ENCODE data around the gene TNS2. TPM values are rescaled to one million over a fixed set of nuclear protein-coding genes. Genes with fewer than 3 reads are reported as not detected.
A peak's percentile ranks its signal among the peaks of the same experiment; 100 is the strongest.

TNS2 gene
- total and polyA plus RNA-seq, 3 experiments from 2014 or later = 0.35 to 5.6 (median 2.1) TPM

DNA sequence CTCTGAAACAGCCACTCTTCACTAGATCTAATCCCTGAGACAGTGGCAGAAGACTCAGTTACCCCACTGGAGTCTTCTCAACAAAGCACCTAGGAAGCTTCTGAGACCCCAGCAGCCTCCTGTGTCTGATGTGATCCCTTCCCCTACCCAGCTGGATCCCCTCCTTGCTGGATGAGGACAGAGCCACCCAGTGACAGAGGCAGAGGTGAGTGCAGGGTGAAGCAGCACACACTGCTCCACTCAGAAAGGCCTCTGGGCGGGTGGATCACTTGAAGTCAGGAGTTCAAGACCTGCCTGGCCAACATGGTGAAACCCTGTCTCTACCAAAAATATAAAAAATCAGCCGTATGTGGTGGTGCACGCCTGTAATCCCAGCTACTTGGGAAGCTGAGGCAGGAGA lies 26.6 kb downstream of the TNS2 start:
- Histone ChIP-seq H3K4me1 (ENCODE audit: insufficient read depth, low read length) (peaks cover 21% of the 10 kb centered on the region), H3K9me3 (ENCODE audit: low read length) (no peaks in the 10 kb centered on the region), H3K36me3 (ENCODE audit: insufficient read depth, low read length) (peaks cover 27% of the 10 kb centered on the region), H3K27me3 (ENCODE audit: insufficient read depth, low read length, poor library complexity, severe bottlenecking) (no peaks in the 10 kb centered on the region), H3K4me3 (ENCODE audit: low read length) (no peak overlapping the region), H3K27ac (ENCODE audit: low read depth, low read length) (no peak overlapping the region)
- H3K36me3 Mint-ChIP-seq = peaks cover 6 to 70% (median 11%) of the 10 kb centered on the region in 3 donors
- peaks cover 49 to 78% (median 68%) of the 10 kb centered on the region in 3 donors for H3K4me1 Mint-ChIP-seq
- ChIA-PET POLR2A (no interaction called here), CTCF (interaction anchor here (0.9 to 6.2 kb wide), 3 partner anchors 11 to 26 kb away, joined by 3 to 55 read pairs (median 9); partner anchors contain the start of gene SOAT2)
- DNase-seq = no peak
- peak overlapping the region in 3 of 7 donors; percentile 8 to 94 (median 65) for H3K4me3 Mint-ChIP-seq
- peaks cover 0 to 1% of the 10 kb centered on the region in 2 donors for H3K27me3 Mint-ChIP-seq
- H3K27ac Mint-ChIP-seq = peak overlapping the region in 2 of 8 donors; percentile 8 to 19
- no peaks in the 10 kb centered on the region for H3K9me3 Mint-ChIP-seq

DNA sequence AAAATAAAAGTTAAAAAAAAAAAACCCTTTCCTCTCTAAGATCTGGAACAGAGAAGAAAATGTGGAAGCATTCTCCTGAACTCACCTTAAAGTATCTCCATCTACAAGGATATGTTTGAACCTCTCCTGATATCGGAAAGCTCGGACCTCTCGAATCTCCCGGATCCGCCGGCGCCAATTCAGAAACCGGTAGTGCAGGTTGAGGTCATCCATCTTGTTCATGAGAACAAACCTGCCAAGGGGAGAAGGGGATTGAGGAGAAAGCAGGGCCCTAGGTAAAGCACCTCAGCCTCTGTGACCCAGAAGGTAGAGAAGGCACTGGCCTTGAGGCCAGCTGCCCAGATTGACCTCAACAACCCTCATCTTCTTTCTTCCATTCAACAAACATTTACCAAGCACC lies 27.2 kb downstream of the TNS2 start:
- Histone ChIP-seq H3K4me3 (ENCODE audit: low read length) (no peak overlapping the region), H3K4me1 (ENCODE audit: insufficient read depth, low read length) (peaks cover 21% of the 10 kb centered on the region), H3K9me3 (ENCODE audit: low read length) (no peaks in the 10 kb centered on the region), H3K36me3 (ENCODE audit: insufficient read depth, low read length) (peaks cover 25% of the 10 kb centered on the region), H3K27me3 (ENCODE audit: insufficient read depth, low read length, poor library complexity, severe bottlenecking) (no peaks in the 10 kb centered on the region), H3K27ac (ENCODE audit: low read depth, low read length) (no peak overlapping the region)
- ChIA-PET POLR2A (interaction anchor here (0.5 kb wide), 1 partner anchor 35 kb away, joined by 3 read pairs; no protein-coding TSS in a partner anchor), CTCF (interaction anchor here (1.1 to 6.2 kb wide), 4 partner anchors 12 to 23 kb away, joined by 3 to 55 read pairs (median 6); partner anchors contain the start of gene IGFBP6)
- H3K4me3 Mint-ChIP-seq = peak overlapping the region; percentile 85 to 95 (median 91)
- H3K27me3 Mint-ChIP-seq = peaks cover 0 to 1% of the 10 kb centered on the region in 2 donors
- DNase-seq = peak in 1 of 5 donors; percentile 26
- no peaks in the 10 kb centered on the region for H3K9me3 Mint-ChIP-seq
- peaks cover 47 to 74% (median 65%) of the 10 kb centered on the region in 3 donors for H3K4me1 Mint-ChIP-seq
- H3K36me3 Mint-ChIP-seq = peaks cover 6 to 65% (median 9%) of the 10 kb centered on the region in 3 donors
- peak overlapping the region in 6 of 8 donors; percentile 8 to 89 (median 40) for H3K27ac Mint-ChIP-seq

DNA sequence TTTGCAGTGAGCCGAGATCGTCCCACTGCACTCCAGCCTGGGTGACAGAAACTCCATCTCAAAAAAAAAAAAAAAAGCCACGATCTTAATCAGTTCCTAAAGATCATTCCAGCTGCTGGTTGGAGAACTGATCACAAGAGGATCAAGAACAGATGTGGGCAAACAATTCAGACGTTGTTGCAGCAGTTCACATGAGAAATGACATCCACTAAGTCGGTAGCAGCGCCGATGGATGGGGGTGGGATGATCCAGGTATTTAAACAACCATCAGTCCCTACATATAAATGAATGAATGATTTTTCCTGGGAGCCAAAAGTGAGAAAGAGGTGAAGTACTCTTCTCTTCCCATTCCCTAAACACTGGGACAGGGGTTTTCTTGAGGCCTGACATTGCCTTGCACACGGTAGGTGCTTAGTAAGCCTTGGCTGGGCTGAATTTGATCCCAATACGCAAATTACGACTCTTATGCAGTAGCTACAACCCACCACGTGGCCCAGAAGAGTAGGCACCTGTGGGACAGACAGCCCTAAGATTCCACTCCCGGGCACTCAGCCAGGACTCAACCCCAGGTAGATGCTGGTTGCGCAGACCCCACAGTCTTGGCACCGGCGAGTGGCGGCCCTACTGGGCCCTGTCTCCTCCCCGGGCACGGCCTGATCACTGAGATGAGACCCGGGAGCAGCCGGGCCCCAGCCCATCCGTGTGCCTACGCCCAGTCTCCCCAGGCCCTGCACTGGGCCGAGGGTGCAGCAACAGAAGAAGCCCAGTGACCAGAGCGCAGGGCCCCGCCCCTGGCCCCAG lies 28.8 kb downstream of the TNS2 start:
- H3K9me3 Mint-ChIP-seq = no peaks in the 10 kb centered on the region

DNA sequence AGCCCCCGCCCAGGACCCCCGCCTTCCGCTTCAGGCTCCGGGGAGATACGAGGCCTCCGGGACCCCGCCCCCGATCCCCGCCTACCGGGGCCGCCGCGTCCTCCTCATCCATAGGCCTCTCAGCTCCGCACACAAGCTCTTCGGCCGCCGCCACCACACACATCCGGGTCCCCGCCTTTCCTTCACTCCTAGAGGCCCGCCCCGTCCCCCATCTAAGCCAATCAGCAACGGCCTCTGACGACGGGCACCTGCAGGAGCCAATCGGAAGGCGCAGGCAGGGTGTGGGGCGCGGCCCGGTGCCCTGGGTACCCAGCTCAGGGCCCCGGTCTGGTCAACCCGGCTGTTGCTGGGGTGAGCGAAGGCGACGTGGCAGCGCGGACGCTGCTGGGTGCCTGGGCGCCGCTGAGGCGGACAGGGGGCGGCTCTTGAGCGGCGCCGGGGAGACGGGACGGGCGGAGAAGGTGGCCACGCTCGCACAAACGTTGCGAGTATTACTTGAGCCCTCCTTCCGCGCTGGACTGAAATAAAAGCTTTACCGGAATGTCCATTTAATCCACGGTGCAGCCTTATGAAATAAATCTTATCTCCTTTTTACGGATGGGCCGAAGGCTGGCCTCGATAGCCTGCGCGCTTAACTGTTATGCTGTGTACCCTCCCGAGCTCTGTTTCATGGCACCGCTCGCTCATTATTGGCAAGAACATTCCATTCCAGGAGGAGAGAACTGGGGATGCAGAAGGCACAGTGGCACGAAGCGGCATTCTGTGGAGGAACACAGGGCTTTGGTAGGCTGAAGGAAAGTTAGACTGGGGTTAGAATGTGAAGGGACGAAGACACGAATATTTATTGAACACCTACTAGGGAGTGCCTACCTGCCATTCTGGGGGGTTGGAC lies 29.6 kb downstream of the TNS2 start, which contains the start of gene SPRYD3:
Gene SPRYD3, minus strand, starts transcription at position 165 of the 892 bp plus-strand sequence. Its CDS starts 57 bp downstream, at position 108.
- Histone ChIP-seq H3K27me3 (ENCODE audit: insufficient read depth, low read length, poor library complexity, severe bottlenecking) (no peaks in the 10 kb centered on the region), H3K4me1 (ENCODE audit: insufficient read depth, low read length) (peaks cover 21% of the 10 kb centered on the region), H3K27ac (ENCODE audit: low read depth, low read length) (peak within 1 kb of the TSS; percentile 84), H3K36me3 (ENCODE audit: insufficient read depth, low read length) (peaks cover 17% of the 10 kb centered on the region), H3K4me3 (ENCODE audit: low read length) (peak within 1 kb of the TSS; percentile 87), H3K9me3 (ENCODE audit: low read length) (no peaks in the 10 kb centered on the region)
- Mint-ChIP-seq H3K9me3 (no peaks in the 10 kb centered on the region), H3K4me1 (peaks cover 38 to 61% (median 50%) of the 10 kb centered on the region in 3 donors), H3K4me3 (peak within 1 kb of the TSS; percentile 85 to 95 (median 91)), H3K36me3 (peaks cover 0 to 43% (median 0%) of the 10 kb centered on the region in 3 donors), H3K27me3 (peaks cover 0 to 1% of the 10 kb centered on the region in 2 donors), H3K27ac (peak within 1 kb of the TSS; percentile 83 to 98 (median 93))
- CTCF ChIA-PET = interaction anchor here (0.7 to 6.2 kb wide), 9 partner anchors 14 to 242 kb away, joined by 3 to 55 read pairs (median 8); partner anchors contain the start of genes AAAS, IGFBP6 and SOAT2
- POLR2A ChIA-PET = interaction anchor here (0.6 to 2.2 kb wide), 15 partner anchors 12 to 422 kb away, joined by 3 to 18 read pairs (median 6); partner anchors contain the start of genes AAAS, CSAD, EIF4B and IGFBP6
- peak; percentile 95 to 98 (median 96) for DNase-seq

More for the DNA sequence above, 28.8 kb downstream of the TNS2 start:
- CTCF ChIA-PET = interaction anchor here (0.7 to 6.2 kb wide), 9 partner anchors 13 to 243 kb away, joined by 3 to 55 read pairs (median 8); partner anchors contain the start of genes AAAS, IGFBP6 and SOAT2
- Mint-ChIP-seq H3K4me3 (peak overlapping the region; percentile 85 to 95 (median 91)), H3K27me3 (peaks cover 0 to 1% of the 10 kb centered on the region in 2 donors), H3K4me1 (peaks cover 45 to 67% (median 57%) of the 10 kb centered on the region in 3 donors), H3K27ac (peak overlapping the region; percentile 83 to 98 (median 93)), H3K36me3 (peaks cover 6 to 51% (median 6%) of the 10 kb centered on the region in 3 donors)
- POLR2A ChIA-PET = interaction anchor here (0.6 to 2.2 kb wide), 13 partner anchors 13 to 422 kb away, joined by 3 to 18 read pairs (median 6); partner anchors contain the start of genes AAAS, CSAD, EIF4B and IGFBP6
- Histone ChIP-seq H3K36me3 (ENCODE audit: insufficient read depth, low read length) (peaks cover 23% of the 10 kb centered on the region), H3K27ac (ENCODE audit: low read depth, low read length) (peak overlapping the region; percentile 84), H3K27me3 (ENCODE audit: insufficient read depth, low read length, poor library complexity, severe bottlenecking) (no peaks in the 10 kb centered on the region), H3K9me3 (ENCODE audit: low read length) (no peaks in the 10 kb centered on the region), H3K4me1 (ENCODE audit: insufficient read depth, low read length) (peaks cover 21% of the 10 kb centered on the region), H3K4me3 (ENCODE audit: low read length) (peak overlapping the region; percentile 87)
- DNase-seq = peak in 2 of 5 donors; percentile 20 to 73

DNA sequence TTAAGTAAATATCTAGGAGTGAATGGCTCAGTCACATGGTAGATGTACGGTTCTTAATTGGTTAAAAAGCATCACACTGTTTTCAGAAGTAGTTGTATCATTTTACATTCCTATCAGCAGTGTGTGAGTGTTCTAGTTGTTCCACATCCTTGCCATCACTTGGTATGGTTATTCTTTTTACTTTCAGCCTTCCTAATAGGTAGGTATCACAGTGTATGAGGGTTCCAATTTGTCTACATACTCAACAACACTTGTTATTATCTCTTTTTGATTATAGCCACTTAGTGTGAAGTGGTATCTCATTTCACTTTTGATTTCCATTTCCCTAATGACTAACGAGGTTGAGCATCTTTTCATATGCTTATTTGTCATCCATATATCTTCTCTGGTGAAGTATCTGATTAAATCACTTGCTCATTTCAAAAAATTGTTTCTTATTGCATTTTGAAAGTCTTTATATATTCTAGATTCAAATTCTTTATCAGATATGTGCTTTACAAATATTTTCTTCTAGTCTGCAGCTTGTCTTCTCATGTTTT lies 32.8 kb downstream of the TNS2 start:
- Mint-ChIP-seq H3K9me3 (no peaks in the 10 kb centered on the region), H3K27ac (no peak overlapping the region), H3K4me1 (peaks cover 18 to 28% (median 23%) of the 10 kb centered on the region in 3 donors), H3K27me3 (peaks cover 1 to 6% of the 10 kb centered on the region in 2 donors), H3K36me3 (peaks cover 0 to 10% (median 0%) of the 10 kb centered on the region in 3 donors), H3K4me3 (peak overlapping the region in 1 of 7 donors; percentile 0)
- Histone ChIP-seq H3K36me3 (ENCODE audit: insufficient read depth, low read length) (no peaks in the 10 kb centered on the region), H3K9me3 (ENCODE audit: low read length) (no peaks in the 10 kb centered on the region), H3K27ac (ENCODE audit: low read depth, low read length) (no peak overlapping the region), H3K4me3 (ENCODE audit: low read length) (no peak overlapping the region), H3K4me1 (ENCODE audit: insufficient read depth, low read length) (peaks cover 16% of the 10 kb centered on the region), H3K27me3 (ENCODE audit: insufficient read depth, low read length, poor library complexity, severe bottlenecking) (no peaks in the 10 kb centered on the region)
- ChIA-PET POLR2A (no interaction called here), CTCF (interaction anchor here (4.2 to 6.2 kb wide), 2 partner anchors 16 to 17 kb away, joined by 24 to 55 read pairs; partner anchors contain the start of gene IGFBP6)
- no peak for DNase-seq

DNA sequence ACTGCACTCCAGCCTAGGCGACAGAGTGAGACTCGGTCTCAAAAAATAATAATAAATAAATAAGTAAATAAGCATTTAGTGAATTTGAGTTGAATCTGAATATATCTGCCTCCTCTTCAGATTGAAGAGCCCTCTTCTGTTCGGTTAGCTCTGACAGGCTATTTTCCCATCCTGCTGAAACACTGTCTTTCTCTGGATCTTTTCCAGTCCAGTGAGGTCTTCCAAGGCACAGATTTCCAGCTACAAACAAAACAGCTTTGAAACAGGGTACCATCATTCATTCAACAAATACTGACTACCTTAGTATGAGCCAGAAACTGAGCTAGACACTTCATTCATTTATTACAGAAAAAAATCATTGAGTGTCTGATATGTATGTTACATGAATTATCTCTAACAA lies 36.5 kb downstream of the TNS2 start:
- ChIA-PET POLR2A (no interaction called here), CTCF (interaction anchor here (3.4 to 4.2 kb wide), 2 partner anchors 12 to 20 kb away, joined by 15 to 24 read pairs; partner anchors contain the start of gene IGFBP6)
- Mint-ChIP-seq H3K27ac (no peak overlapping the region), H3K4me1 (no peaks in the 10 kb centered on the region), H3K27me3 (peaks cover 0 to 6% of the 10 kb centered on the region in 2 donors), H3K36me3 (no peaks in the 10 kb centered on the region), H3K4me3 (no peak overlapping the region), H3K9me3 (no peaks in the 10 kb centered on the region)
- no peak overlapping the region for H3K27ac ChIP-seq (ENCODE audit: low read depth, low read length)
- no peaks in the 10 kb centered on the region for H3K9me3 ChIP-seq (ENCODE audit: low read length)
- no peaks in the 10 kb centered on the region for H3K27me3 ChIP-seq (ENCODE audit: insufficient read depth, low read length, poor library complexity, severe bottlenecking)
- no peak for DNase-seq
- H3K36me3 ChIP-seq (ENCODE audit: insufficient read depth, low read length) = no peaks in the 10 kb centered on the region
- H3K4me3 ChIP-seq (ENCODE audit: low read length) = no peak overlapping the region
- H3K4me1 ChIP-seq (ENCODE audit: insufficient read depth, low read length) = no peaks in the 10 kb centered on the region

DNA sequence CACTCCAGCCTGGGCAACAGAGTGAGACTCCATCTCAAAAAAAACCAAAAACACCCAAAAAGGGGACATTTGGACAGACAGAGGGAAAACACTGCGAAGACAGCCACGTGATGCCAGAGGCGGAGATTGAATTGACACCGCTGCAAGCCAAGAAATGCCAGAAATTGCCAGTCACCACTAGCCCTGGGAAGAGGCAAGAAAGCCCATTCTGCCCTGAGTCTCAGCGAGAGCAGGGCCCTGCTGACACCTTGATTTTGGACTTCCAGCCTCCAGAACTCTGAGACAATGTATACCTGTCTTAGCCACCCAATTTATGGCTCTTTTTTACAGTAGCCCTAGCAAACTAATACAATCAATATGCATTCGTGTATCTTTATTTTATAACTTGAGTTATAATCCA lies 40.2 kb downstream of the TNS2 start:
- POLR2A ChIA-PET = no interaction called here
- H3K36me3 Mint-ChIP-seq = no peaks in the 10 kb centered on the region
- H3K27ac ChIP-seq (ENCODE audit: low read depth, low read length) = no peak overlapping the region

More for the DNA sequence above, 40.2 kb downstream of the TNS2 start:
- CTCF ChIA-PET = interaction anchor here (0.7 to 14.7 kb wide), 3 partner anchors 9 to 262 kb away, joined by 3 to 243 read pairs (median 3); no protein-coding TSS in a partner anchor
- no peaks in the 10 kb centered on the region for H3K36me3 ChIP-seq (ENCODE audit: insufficient read depth, low read length)
- no peaks in the 10 kb centered on the region for H3K27me3 ChIP-seq (ENCODE audit: insufficient read depth, low read length, poor library complexity, severe bottlenecking)
- Mint-ChIP-seq H3K27me3 (peaks cover 1 to 9% of the 10 kb centered on the region in 2 donors), H3K9me3 (no peaks in the 10 kb centered on the region), H3K4me1 (no peaks in the 10 kb centered on the region), H3K27ac (no peak overlapping the region), H3K4me3 (no peak overlapping the region)
- H3K4me1 ChIP-seq (ENCODE audit: insufficient read depth, low read length) = no peaks in the 10 kb centered on the region
- H3K9me3 ChIP-seq (ENCODE audit: low read length) = no peaks in the 10 kb centered on the region
- no peak for DNase-seq
- H3K4me3 ChIP-seq (ENCODE audit: low read length) = no peak overlapping the region

Data from CD8-positive, alpha-beta memory T cell (primary cell).